Naive thymus-derived CD4-positive, alpha-beta T cell (primary cell): ENCODE data around the gene MYO19. TPM values are rescaled to one million over a fixed set of nuclear protein-coding genes. Genes with fewer than 3 reads are reported as not detected.

Experiments used
- ATAC-seq: fragments of 150-1000 bp; cut with Tn5 transposase; 2 replicates; pipeline ENCODE4 v1.10.0; 2021; ENCODE audit warnings: mild to moderate bottlenecking, moderate library complexity
- CTCF ChIA-PET: fragments of 350-600 bp; sonication (Branson Sonifier 250); formaldehyde crosslinking; loops from one replicate; lab custom pipeline; 2021; ENCODE audit warnings: antibody characterized with exemption; lab: Charles Lee
- POLR2A ChIA-PET: fragments of 350-600 bp; sonication (Branson Sonifier 250); formaldehyde crosslinking; loops from one replicate; lab custom pipeline; 2021; ENCODE audit warnings: antibody characterized with exemption, inconsistent platforms; lab: Charles Lee
- DNase-seq, 9 donors: peaks; one replicate each; pipeline versions ENCODE4 v3.0.0 to v3.0.0-alpha.2; 2020 to 2022; ENCODE audit warnings: mixed read lengths in 1 of 9
- H3K27ac ChIP-seq: one replicate; pipeline ENCODE4 v1.7.0; 2013; ENCODE audit warnings: mild to moderate bottlenecking, low read depth, low read length, moderate library complexity
- H3K27me3 ChIP-seq, 2 donors: one replicate each; pipeline ENCODE4 v1.7.0; 2013; ENCODE audit warnings: low read length in 2 of 2, mild to moderate bottlenecking in 2 of 2, moderate library complexity in 2 of 2; ENCODE audit not compliant: control insufficient read depth in 2 of 2, insufficient read depth in 2 of 2
- H3K36me3 ChIP-seq, 3 experiments: 1 replicate in 2 of 3; 2 replicates in 1 of 3; pipeline ENCODE4 v1.7.0; 2013; ENCODE audit warnings: low read length in 3 of 3, mild to moderate bottlenecking in 3 of 3, moderate library complexity in 1 of 3; ENCODE audit not compliant: insufficient read depth in 3 of 3, control insufficient read depth in 2 of 3
- H3K4me1 ChIP-seq, 2 donors: one replicate each; pipeline ENCODE4 v1.7.0; 2013; ENCODE audit warnings: low read length in 2 of 2, mild to moderate bottlenecking in 2 of 2, moderate library complexity in 1 of 2; ENCODE audit not compliant: control insufficient read depth in 2 of 2, insufficient read depth in 2 of 2
- H3K4me3 ChIP-seq: 2 replicates; pipeline ENCODE4 v1.7.0; 2013; ENCODE audit warnings: mild to moderate bottlenecking, low read length
- H3K9me3 ChIP-seq, 3 experiments: 1 replicate in 2 of 3; 2 replicates in 1 of 3; pipeline ENCODE4 v1.7.0; 2013; ENCODE audit warnings: low read length in 3 of 3; ENCODE audit not compliant: control insufficient read depth in 2 of 3
- H3K27ac Mint-ChIP-seq, 9 donors: one replicate each; pipeline ENCODE4 v1.8.0; 2020 to 2022; ENCODE audit warnings: mixed read lengths in 9 of 9, mild to moderate bottlenecking in 8 of 9, moderate library complexity in 5 of 9, inconsistent platforms in 2 of 9
- H3K27me3 Mint-ChIP-seq, 5 donors: one replicate each; pipeline ENCODE4 v1.8.0; 2021 to 2022; ENCODE audit warnings: mixed read lengths in 5 of 5, mild to moderate bottlenecking in 1 of 5
- H3K36me3 Mint-ChIP-seq, 5 donors: one replicate each; pipeline ENCODE4 v1.8.0; 2020 to 2022; ENCODE audit warnings: mixed read lengths in 5 of 5, mild to moderate bottlenecking in 3 of 5, inconsistent platforms in 1 of 5
- H3K4me1 Mint-ChIP-seq, 7 donors: one replicate each; pipeline ENCODE4 v1.8.0; 2020 to 2022; ENCODE audit warnings: mixed read lengths in 7 of 7, mild to moderate bottlenecking in 3 of 7, inconsistent platforms in 1 of 7
- H3K4me3 Mint-ChIP-seq, 10 donors: one replicate each; pipeline ENCODE4 v1.8.0; 2020 to 2022; ENCODE audit warnings: mild to moderate bottlenecking in 10 of 10, mixed read lengths in 10 of 10, moderate library complexity in 6 of 10, inconsistent platforms in 2 of 10
- H3K9me3 Mint-ChIP-seq, 11 donors: one replicate each; pipeline ENCODE4 v1.8.0; 2020 to 2022; ENCODE audit warnings: mixed read lengths in 11 of 11, mild to moderate bottlenecking in 4 of 11, inconsistent platforms in 1 of 11, moderate library complexity in 1 of 11
- intact Hi-C, 2 donors: fragments of 100-400 bp; cut with micrococcal nuclease; formaldehyde crosslinking; loops; one replicate each; pipeline ENCODE4 v1.15.1; 2023
- polyA plus RNA-seq, 2 donors: library from polyadenylated mRNA; unstranded; fragments of 300-500 nt; fragmentation: Illumina TruSeq; gene quantifications; one replicate each; pipeline ENCODE4 v1.2.3, GENCODE V29; 2021
- total RNA-seq, 6 experiments: library from RNA in 5 of 6; stranded (reverse) in 5 of 6; gene quantifications; 1 replicate in 5 of 6; 2 replicates in 1 of 6; pipeline ENCODE4 v1.2.3 and lab custom pipeline; 2021 to 2026

Gene MYO19
- total and polyA plus RNA-seq, 7 experiments from 2014 or later: 4.9 to 114 (median 67.9) TPM

DNA sequence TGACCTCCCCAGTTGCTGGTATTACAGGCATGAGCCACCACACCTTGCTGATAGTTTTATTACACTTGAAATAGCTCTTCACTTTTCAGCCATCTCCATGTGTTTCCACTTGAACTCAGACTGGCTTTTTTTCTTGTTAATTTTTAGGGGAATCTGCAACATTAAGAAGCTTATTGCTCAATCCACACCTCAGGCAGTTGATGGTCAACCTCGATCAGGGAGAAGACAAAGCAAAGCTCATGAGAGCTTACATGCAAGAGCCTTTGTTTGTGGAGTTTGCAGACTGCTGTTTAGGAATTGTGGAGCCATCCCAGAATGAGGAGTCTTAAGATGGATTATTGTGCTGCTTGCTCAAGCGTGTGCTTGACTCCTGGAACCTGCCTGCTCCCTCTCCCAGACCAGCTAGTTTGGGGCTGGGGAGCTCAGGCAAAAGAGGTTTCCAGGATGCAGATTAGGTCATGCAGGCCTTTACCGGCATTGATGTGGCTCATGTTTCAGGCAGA, 39.5 kb downstream of the MYO19 start:
- no peaks in the 10 kb centered on the region for H3K9me3 Mint-ChIP-seq
- H3K36me3 ChIP-seq: peaks cover 10 to 72% (median 22%) of the 10 kb centered on the region in 3 experiments
- POLR2A ChIA-PET: interaction anchor here (1.5 kb wide), 1 partner anchor 12 kb away, joined by 4 read pairs; no protein-coding TSS in a partner anchor
- intact Hi-C loops: no loop called here
- no peak for DNase-seq
- no peak overlapping the region for H3K4me3 Mint-ChIP-seq
- H3K27ac Mint-ChIP-seq: peak overlapping the region in 2 of 9 donors; percentile 22 to 28
- peaks cover 0 to 1% of the 10 kb centered on the region in 2 donors for H3K4me1 ChIP-seq
- H3K27ac ChIP-seq: no peak overlapping the region
- no peak overlapping the region for H3K4me3 ChIP-seq
- H3K36me3 Mint-ChIP-seq: peaks cover 8 to 39% (median 11%) of the 10 kb centered on the region in 5 donors
- H3K27me3 ChIP-seq: no peaks in the 10 kb centered on the region
- no peaks in the 10 kb centered on the region for H3K27me3 Mint-ChIP-seq
- CTCF ChIA-PET: interaction anchor here (0.7 to 0.9 kb wide), 2 partner anchors 10 to 12 kb away, joined by 3 read pairs; no protein-coding TSS in a partner anchor
- no peak for ATAC-seq
- H3K4me1 Mint-ChIP-seq: peaks cover 11 to 24% (median 22%) of the 10 kb centered on the region in 7 donors
- no peaks in the 10 kb centered on the region for H3K9me3 ChIP-seq

DNA sequence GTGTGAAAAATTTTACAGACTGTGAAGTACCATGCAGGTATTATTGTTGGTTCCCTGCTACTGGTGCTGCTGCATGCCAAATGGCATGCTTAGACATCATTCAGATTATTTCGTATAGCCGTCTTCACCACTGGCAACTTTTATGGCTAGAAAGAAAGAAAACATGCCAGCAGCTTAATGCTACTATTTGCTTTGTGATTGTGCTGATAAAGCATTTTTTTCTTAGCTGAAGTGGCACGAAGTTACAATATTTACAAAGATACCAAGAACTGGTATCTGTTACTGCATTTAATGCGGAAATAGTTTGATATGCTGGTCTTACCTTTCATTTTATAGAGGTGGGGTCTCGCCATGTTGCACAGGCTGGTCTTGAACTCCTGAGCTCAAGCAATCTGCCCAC, 40.0 kb downstream of the MYO19 start:
- Histone ChIP-seq H3K9me3 (no peaks in the 10 kb centered on the region), H3K4me1 (peaks cover 0 to 5% of the 10 kb centered on the region in 2 donors), H3K4me3 (no peak overlapping the region), H3K36me3 (peaks cover 10 to 72% (median 22%) of the 10 kb centered on the region in 3 experiments), H3K27me3 (no peaks in the 10 kb centered on the region), H3K27ac (no peak overlapping the region)
- peaks cover 8 to 42% (median 15%) of the 10 kb centered on the region in 5 donors for H3K36me3 Mint-ChIP-seq
- peaks cover 14 to 28% (median 26%) of the 10 kb centered on the region in 7 donors for H3K4me1 Mint-ChIP-seq
- H3K9me3 Mint-ChIP-seq: no peaks in the 10 kb centered on the region
- peak overlapping the region in 1 of 9 donors; percentile 22 for H3K27ac Mint-ChIP-seq
- CTCF ChIA-PET: interaction anchor here (0.7 to 0.9 kb wide), 2 partner anchors 10 to 11 kb away, joined by 3 read pairs; no protein-coding TSS in a partner anchor
- POLR2A ChIA-PET: interaction anchor here (0.6 to 1.5 kb wide), 3 partner anchors 11 to 801 kb away, joined by 3 to 4 read pairs (median 3); no protein-coding TSS in a partner anchor
- DNase-seq (no peak), ATAC-seq (no peak)
- H3K4me3 Mint-ChIP-seq: no peak overlapping the region
- intact Hi-C loops: no loop called here
- H3K27me3 Mint-ChIP-seq: no peaks in the 10 kb centered on the region

DNA sequence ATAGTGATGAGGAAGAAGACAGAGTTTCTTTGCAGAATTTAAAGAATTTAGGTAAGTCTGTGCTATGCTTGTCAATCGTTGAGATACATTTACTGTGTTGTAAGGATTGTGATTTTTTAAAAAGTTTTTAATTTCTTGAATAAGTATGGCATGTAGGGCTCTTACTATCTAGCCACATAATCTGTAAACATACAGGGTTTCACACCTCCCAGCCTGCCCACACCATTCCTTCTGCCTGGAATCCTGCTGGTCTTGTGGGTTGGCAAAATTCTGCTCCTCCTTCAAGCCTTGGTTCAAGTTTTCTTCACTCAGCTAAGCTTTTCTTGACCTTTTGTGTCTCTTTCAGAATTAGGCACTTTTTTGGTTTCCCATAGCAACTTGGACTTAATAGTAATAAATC, 40.7 kb downstream of the MYO19 start:
- Histone ChIP-seq H3K4me1 (peaks cover 5 to 6% of the 10 kb centered on the region in 2 donors), H3K36me3 (peaks cover 10 to 68% (median 22%) of the 10 kb centered on the region in 3 experiments), H3K27me3 (no peaks in the 10 kb centered on the region), H3K27ac (no peak overlapping the region), H3K4me3 (no peak overlapping the region), H3K9me3 (no peaks in the 10 kb centered on the region)
- ATAC-seq: no peak
- Mint-ChIP-seq H3K36me3 (peaks cover 8 to 46% (median 16%) of the 10 kb centered on the region in 5 donors), H3K27me3 (no peaks in the 10 kb centered on the region), H3K4me1 (peaks cover 19 to 35% (median 33%) of the 10 kb centered on the region in 7 donors), H3K9me3 (no peaks in the 10 kb centered on the region), H3K27ac (peak overlapping the region in 2 of 9 donors; percentile 6 to 44), H3K4me3 (no peak overlapping the region)
- no peak for DNase-seq
- POLR2A ChIA-PET: interaction anchor here (0.6 to 1.5 kb wide), 3 partner anchors 11 to 800 kb away, joined by 3 to 4 read pairs (median 3); no protein-coding TSS in a partner anchor
- intact Hi-C loops: no loop called here
- CTCF ChIA-PET: interaction anchor here (0.6 kb wide), 1 partner anchor 359 kb away, joined by 5 read pairs; no protein-coding TSS in a partner anchor

DNA sequence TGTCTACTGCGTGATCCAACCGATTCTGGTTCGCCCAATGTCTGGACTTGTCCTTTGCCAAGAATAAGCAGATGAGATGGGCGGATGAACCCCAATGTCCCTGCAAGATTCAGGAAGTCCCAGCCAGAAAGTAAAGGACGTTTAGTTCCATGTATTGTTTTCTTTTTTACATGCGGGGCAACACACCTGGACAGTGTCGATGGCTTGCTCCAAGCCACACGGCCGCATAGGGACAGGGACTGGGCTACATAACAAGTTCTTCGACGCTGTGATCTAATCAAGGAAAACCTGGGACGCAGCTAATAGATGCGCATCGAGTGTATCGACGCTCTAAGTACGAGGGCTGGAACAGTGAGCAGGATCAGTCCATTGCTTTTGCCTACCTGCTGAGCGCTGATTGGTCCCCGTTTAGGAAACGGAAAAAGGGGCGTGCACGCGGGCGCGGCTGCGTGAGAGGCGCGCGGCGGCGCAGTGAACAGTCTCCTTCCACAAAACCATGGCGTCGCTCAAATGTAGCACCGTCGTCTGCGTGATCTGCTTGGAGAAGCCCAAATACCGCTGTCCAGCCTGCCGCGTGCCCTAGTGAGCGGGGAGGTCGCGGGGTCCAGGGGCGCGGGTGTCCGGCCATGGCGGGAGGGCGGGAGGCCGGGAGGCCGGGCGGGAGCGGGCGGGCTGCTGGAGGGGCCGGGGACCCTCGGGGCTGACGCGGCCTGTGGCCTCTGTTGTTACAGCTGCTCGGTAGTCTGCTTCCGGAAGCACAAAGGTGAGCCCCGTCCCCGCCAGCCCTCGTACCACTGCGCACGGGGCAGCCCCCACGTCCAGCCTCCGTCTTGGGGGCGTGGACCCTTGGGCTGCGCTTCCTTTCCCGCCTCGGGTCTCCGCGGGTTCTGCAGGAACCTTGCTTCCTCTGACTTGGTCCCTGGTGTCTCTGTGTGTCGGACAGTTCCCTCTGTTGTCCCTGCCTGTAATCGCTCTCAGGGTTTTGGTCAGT, 48.2 kb downstream of the MYO19 start, which contains the start of gene ZNHIT3:
Gene ZNHIT3 (plus strand): TSS at position 478 of the 991 bp plus-strand sequence. CDS start 19 bp downstream, at position 497.
- DNase-seq (peak; percentile 74 to 94 (median 91)), ATAC-seq (peak; percentile 98)
- H3K4me3 Mint-ChIP-seq: peak within 1 kb of the TSS; percentile 87 to 100 (median 100)
- POLR2A ChIA-PET: interaction anchor here (0.6 to 2.5 kb wide), 11 partner anchors 9 to 463 kb away, joined by 3 to 12 read pairs (median 5); partner anchors contain the start of genes GGNBP2, MRM1 and PIGW
- H3K4me3 ChIP-seq: peak within 1 kb of the TSS; percentile 82
- peaks cover 39 to 70% (median 49%) of the 10 kb centered on the region in 7 donors for H3K4me1 Mint-ChIP-seq
- no peaks in the 10 kb centered on the region for H3K9me3 Mint-ChIP-seq
- peak within 1 kb of the TSS; percentile 86 for H3K27ac ChIP-seq
- intact Hi-C loops: loop anchor here (1.0 to 5.0 kb wide), 6 partner anchors 48 to 1121 kb away; partner anchors contain the start of genes MYO19 (in 2 of the 2), PIGW (in 2 of the 2), AATF (in 1 of the 2) and MRM1 (in 1 of the 2)
- peaks cover 0 to 20% (median 16%) of the 10 kb centered on the region in 5 donors for H3K36me3 Mint-ChIP-seq
- H3K27me3 Mint-ChIP-seq: peaks cover 8 to 11% (median 10%) of the 10 kb centered on the region in 5 donors
- H3K27me3 ChIP-seq: no peaks in the 10 kb centered on the region
- H3K9me3 ChIP-seq: no peaks in the 10 kb centered on the region
- H3K27ac Mint-ChIP-seq: peak within 1 kb of the TSS; percentile 94 to 100 (median 99)
- CTCF ChIA-PET: no interaction called here
- peaks cover 0 to 3% (median 1%) of the 10 kb centered on the region in 3 experiments for H3K36me3 ChIP-seq
- peaks cover 29 to 41% of the 10 kb centered on the region in 2 donors for H3K4me1 ChIP-seq

DNA sequence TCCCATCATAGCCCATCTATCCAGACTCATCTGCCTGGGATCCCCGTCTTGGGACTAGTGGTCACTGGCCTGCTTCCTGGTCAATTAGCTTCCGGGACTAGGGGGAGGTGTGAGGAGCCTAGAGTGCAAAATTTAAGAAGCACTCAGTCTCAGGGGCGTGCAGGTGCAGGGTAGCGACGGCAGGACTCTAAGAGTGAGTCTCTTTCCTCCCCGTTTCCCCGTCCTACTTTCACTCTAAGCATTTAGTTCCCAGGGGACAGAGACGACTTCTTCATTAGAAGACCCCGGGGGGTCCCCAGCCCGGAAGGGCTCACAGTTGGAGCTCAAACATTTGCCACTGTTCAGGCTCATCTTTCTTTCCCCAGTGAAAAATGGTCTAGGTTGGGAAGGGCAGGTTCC, 48.9 kb downstream of the MYO19 start:
- ATAC-seq (no peak), DNase-seq (no peak)
- Mint-ChIP-seq H3K9me3 (peaks cover 0 to 1% (median 0%) of the 10 kb centered on the region in 11 donors), H3K36me3 (peaks cover 0 to 17% (median 14%) of the 10 kb centered on the region in 5 donors), H3K4me3 (peak overlapping the region; percentile 87 to 100 (median 100)), H3K27ac (peak overlapping the region; percentile 94 to 100 (median 99)), H3K4me1 (peaks cover 34 to 64% (median 43%) of the 10 kb centered on the region in 7 donors), H3K27me3 (peaks cover 8 to 16% (median 14%) of the 10 kb centered on the region in 5 donors)
- Histone ChIP-seq H3K27ac (peak overlapping the region; percentile 86), H3K4me3 (peak overlapping the region; percentile 82), H3K36me3 (no peaks in the 10 kb centered on the region), H3K9me3 (no peaks in the 10 kb centered on the region), H3K27me3 (no peaks in the 10 kb centered on the region), H3K4me1 (peaks cover 29 to 41% of the 10 kb centered on the region in 2 donors)
- CTCF ChIA-PET: no interaction called here
- POLR2A ChIA-PET: interaction anchor here (0.6 to 2.5 kb wide), 11 partner anchors 8 to 463 kb away, joined by 3 to 12 read pairs (median 5); partner anchors contain the start of genes GGNBP2, MRM1 and PIGW
- intact Hi-C loops: loop anchor here (1.0 to 5.0 kb wide), 6 partner anchors 48 to 1121 kb away; partner anchors contain the start of genes MYO19 (in 2 of the 2), PIGW (in 2 of the 2), AATF (in 1 of the 2) and MRM1 (in 1 of the 2)
